ENCODE data around the gene CDH4. TPM values are rescaled to one million over a fixed set of nuclear protein-coding genes. Genes with fewer than 3 reads are reported as not detected.

The CDH4 gene
- total and polyA plus RNA-seq, 9 of the 15 experiments (the other 6 are each of a cell fraction or from before 2014, with no cell fraction given) = 0.04 TPM; not detected in 8

DNA sequence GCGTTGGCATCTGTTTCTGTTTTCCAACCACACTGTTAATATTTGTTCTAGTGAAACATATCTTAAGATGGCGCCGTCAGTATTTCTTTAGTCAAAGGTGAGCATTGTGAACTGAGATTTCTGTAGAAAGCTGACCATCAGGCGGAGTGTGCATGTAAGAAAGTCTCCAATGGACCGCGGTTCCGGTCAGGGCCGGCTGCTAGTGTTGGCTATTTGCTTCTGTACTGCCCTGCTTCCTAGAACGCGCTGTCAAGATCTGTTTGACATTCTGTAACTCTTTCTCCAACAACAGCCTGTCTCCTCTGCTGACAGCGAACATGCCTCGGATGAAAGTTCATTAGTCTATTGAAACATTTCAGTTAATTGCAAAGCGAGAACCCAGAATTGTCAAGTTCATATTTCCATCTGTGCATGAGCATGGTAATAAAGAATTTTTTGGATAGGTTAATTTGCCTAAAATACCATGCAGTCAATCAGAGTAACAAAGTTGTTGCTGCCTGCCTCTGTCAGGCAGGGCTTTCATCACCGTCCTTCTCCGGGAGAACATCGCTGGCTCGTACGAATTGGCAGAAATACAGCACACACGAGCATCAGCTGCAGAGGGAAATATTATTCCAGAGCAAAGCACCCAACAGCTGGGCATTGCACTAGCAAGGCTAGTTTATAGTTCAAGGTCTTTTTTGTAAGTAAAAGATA, 369.1 kb downstream of the CDH4 start (continued):
- no peak for TF ChIP-seq XRCC3 (IDR thresholded peaks at IDR 0.05)
- TF ChIP-seq NR4A1 (CRISPR knock-in tag; IDR thresholded peaks at IDR 0.05) = no peak
- TF ChIP-seq NR4A1 (tag; IDR thresholded peaks at IDR 0.05) = no peak
- no peak for TF ChIP-seq EHMT2 (IDR thresholded peaks at IDR 0.05)
- TF ChIP-seq BRD4 (IDR thresholded peaks at IDR 0.05) = no peak
- TF ChIP-seq, protein P1, sequence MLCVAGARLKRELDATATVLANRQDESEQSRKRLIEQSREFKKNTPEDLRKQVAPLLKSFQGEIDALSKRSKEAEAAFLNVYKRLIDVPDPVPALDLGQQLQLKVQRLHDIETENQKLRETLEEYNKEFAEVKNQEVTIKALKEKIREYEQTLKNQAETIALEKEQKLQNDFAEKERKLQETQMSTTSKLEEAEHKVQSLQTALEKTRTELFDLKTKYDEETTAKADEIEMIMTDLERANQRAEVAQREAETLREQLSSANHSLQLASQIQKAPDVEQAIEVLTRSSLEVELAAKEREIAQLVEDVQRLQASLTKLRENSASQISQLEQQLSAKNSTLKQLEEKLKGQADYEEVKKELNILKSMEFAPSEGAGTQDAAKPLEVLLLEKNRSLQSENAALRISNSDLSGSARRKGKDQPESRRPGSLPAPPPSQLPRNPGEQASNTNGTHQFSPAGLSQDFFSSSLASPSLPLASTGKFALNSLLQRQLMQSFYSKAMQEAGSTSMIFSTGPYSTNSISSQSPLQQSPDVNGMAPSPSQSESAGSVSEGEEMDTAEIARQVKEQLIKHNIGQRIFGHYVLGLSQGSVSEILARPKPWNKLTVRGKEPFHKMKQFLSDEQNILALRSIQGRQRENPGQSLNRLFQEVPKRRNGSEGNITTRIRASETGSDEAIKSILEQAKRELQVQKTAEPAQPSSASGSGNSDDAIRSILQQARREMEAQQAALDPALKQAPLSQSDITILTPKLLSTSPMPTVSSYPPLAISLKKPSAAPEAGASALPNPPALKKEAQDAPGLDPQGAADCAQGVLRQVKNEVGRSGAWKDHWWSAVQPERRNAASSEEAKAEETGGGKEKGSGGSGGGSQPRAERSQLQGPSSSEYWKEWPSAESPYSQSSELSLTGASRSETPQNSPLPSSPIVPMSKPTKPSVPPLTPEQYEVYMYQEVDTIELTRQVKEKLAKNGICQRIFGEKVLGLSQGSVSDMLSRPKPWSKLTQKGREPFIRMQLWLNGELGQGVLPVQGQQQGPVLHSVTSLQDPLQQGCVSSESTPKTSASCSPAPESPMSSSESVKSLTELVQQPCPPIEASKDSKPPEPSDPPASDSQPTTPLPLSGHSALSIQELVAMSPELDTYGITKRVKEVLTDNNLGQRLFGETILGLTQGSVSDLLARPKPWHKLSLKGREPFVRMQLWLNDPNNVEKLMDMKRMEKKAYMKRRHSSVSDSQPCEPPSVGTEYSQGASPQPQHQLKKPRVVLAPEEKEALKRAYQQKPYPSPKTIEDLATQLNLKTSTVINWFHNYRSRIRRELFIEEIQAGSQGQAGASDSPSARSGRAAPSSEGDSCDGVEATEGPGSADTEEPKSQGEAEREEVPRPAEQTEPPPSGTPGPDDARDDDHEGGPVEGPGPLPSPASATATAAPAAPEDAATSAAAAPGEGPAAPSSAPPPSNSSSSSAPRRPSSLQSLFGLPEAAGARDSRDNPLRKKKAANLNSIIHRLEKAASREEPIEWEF (CRISPR knock-in tag; IDR thresholded peaks at IDR 0.05) = no peak
- TF ChIP-seq, protein P2, sequence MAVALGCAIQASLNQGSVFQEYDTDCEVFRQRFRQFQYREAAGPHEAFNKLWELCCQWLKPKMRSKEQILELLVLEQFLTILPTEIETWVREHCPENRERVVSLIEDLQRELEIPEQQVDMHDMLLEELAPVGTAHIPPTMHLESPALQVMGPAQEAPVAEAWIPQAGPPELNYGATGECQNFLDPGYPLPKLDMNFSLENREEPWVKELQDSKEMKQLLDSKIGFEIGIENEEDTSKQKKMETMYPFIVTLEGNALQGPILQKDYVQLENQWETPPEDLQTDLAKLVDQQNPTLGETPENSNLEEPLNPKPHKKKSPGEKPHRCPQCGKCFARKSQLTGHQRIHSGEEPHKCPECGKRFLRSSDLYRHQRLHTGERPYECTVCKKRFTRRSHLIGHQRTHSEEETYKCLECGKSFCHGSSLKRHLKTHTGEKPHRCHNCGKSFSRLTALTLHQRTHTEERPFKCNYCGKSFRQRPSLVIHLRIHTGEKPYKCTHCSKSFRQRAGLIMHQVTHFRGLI (CRISPR knock-in tag; IDR thresholded peaks at IDR 0.05) = no peak
- no peak for TF ChIP-seq KLF10 (CRISPR knock-in tag; IDR thresholded peaks at IDR 0.05)
- TF ChIP-seq ESRRB (CRISPR knock-in tag; IDR thresholded peaks at IDR 0.05; ENCODE audit: borderline replicate concordance) = no peak
- TF ChIP-seq FOSL1 (tag; conservative IDR thresholded peaks at IDR 0.05) = no peak
- TF ChIP-seq KLF6 (CRISPR knock-in tag; IDR thresholded peaks at IDR 0.05; ENCODE audit: borderline replicate concordance) = no peak
